ENCODE data around the gene TAP1. TPM values are rescaled to one million over a fixed set of nuclear protein-coding genes. Genes with fewer than 3 reads are reported as not detected.
"Not testable (repeated sequence)": the region's sequence is repeated elsewhere in the genome, so short reads cannot be mapped to it uniquely, and the experiment has no call there.

Gene TAP1
- polyA plus RNA-seq (2013, experiment 1 of 2; ENCODE audit: insufficient read length): 41.1 TPM
- 44.8 TPM for polyA plus RNA-seq (2013, experiment 2 of 2; ENCODE audit: insufficient read length)

- peak; percentile 91 for DNase-seq
Observed at GRCh38 chr6:32853541-32854375, at the start of gene TAP1, which contains the start of gene PSMB9. Gene TAP1 (minus strand): TSS chr6:32853704. CDS start chr6:32853636, 68 bp downstream. Gene PSMB9 (plus strand): TSS chr6:32854192. CDS start chr6:32854230, 38 bp downstream.

GRCh38 chr6:32895006-32895345, 41.5 kb upstream of the TAP1 start:
- no peak for DNase-seq

GRCh38 chr6:32894085-32895005, 40.8 kb upstream of the TAP1 start:
- DNase-seq: peak; percentile 91

GRCh38 chr6:32890831-32891230, 37.3 kb upstream of the TAP1 start:
- no peak for DNase-seq

- peak; percentile 72 for DNase-seq
Observed at GRCh38 chr6:32889533-32889932, 36.0 kb upstream of the TAP1 start.

GRCh38 chr6:32888576-32888975, 35.1 kb upstream of the TAP1 start:
- no peak for DNase-seq

GRCh38 chr6:32887616-32888015, 34.1 kb upstream of the TAP1 start:
- DNase-seq: no peak

- peak; percentile 94 for DNase-seq
Observed at GRCh38 chr6:32886681-32887383, 33.3 kb upstream of the TAP1 start.

- peak; percentile 76 for DNase-seq
Observed at GRCh38 chr6:32885698-32886286, 32.3 kb upstream of the TAP1 start.

- peak; percentile 72 for DNase-seq
Observed at GRCh38 chr6:32883789-32884188, 30.3 kb upstream of the TAP1 start.

- peak; percentile 72 for DNase-seq
Observed at GRCh38 chr6:32882879-32883250, 29.4 kb upstream of the TAP1 start.

GRCh38 chr6:32880962-32881361, 27.5 kb upstream of the TAP1 start:
- DNase-seq: not testable (repeated sequence)

GRCh38 chr6:32879691-32880090, 26.2 kb upstream of the TAP1 start:
- no peak for DNase-seq

- no peak for DNase-seq
Observed at GRCh38 chr6:32876603-32877002, 23.1 kb upstream of the TAP1 start.

- not testable (repeated sequence) for DNase-seq
Observed at GRCh38 chr6:32873947-32874346, 20.4 kb upstream of the TAP1 start.

GRCh38 chr6:32868257-32868788, 14.8 kb upstream of the TAP1 start:
- DNase-seq: peak; percentile 67

GRCh38 chr6:32867554-32868256, 14.2 kb upstream of the TAP1 start:
- DNase-seq: no peak

- no peak for DNase-seq
Observed at GRCh38 chr6:32867022-32867477, 13.5 kb upstream of the TAP1 start.

GRCh38 chr6:32865724-32866443, 12.4 kb upstream of the TAP1 start:
- DNase-seq: no peak

- DNase-seq: no peak
Observed at GRCh38 chr6:32862725-32863124, 9.2 kb upstream of the TAP1 start.

Data from fibroblast of skin of back (primary cell).